NCI-H82 treated with DMSO at 0.1 percent for 48 hours (cell line): ENCODE measurements around the gene PTK7.

Source experiments
- DNase-seq: peaks from one replicate; lab custom pipeline; 2025; ENCODE audit not compliant: unreplicated experiment; lab: John Stamatoyannopoulos, UW

Gene PTK7

DNA sequence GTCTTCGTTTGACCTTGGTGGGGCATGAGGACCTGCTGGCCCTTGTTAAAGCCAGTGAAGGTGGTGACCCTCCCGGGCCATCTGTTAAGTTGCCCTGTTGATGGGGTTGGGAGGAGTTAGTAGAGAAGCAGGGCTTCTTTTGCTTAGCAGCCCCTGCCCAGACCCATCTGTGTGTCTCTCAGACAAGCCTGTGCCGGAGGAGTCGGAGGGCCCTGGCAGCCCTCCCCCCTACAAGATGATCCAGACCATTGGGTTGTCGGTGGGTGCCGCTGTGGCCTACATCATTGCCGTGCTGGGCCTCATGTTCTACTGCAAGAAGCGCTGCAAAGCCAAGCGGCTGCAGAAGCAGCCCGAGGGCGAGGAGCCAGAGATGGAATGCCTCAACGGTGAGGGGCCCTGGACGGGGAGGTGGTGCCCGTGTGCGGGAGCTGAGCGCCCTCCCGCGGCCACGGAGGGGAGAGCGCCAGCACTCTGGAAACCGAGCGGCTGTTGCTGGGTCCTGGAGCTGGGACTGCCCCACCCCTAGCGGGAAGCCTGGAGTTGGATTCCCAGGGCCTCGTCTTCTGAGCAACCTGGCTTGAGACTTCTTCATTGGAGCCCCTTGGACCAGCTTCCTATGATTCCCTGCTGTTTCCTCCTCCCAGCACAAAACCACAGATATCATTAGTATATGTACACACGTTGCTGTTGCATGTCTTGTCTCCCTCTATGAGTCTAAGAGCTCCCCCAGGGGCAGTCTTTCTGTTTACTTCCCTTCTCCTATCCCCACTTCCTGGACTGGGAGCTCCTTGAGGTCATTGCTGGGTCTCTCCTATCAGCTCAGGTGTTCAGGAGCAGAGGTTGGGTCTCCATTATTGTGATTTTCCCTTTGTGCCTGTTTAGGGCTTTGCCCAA is 67.4 kb downstream of the PTK7 start:
- DNase-seq, result peak; percentile 75

DNA sequence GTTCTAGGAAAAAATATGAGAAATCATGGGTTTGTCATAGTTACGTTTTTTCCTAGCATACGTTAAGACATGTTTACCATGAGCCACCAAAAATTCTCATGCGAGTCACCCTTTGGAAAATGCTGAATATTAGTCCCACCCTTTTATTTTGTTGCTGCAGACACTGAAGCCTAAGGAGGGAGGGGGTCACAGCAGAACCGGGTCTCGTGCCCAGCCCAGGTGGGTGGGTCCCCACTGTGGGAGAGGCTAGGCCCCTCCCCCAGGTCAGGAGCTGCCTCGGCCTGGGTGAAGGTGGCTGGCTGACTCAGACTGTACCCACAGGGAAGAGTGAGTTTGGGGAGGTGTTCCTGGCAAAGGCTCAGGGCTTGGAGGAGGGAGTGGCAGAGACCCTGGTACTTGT is 68.8 kb downstream of the PTK7 start:
- no peak for DNase-seq

GRCh38 chr6:43146261-43146660 is 70.1 kb downstream of the PTK7 start:
- DNase-seq, result no peak

DNA sequence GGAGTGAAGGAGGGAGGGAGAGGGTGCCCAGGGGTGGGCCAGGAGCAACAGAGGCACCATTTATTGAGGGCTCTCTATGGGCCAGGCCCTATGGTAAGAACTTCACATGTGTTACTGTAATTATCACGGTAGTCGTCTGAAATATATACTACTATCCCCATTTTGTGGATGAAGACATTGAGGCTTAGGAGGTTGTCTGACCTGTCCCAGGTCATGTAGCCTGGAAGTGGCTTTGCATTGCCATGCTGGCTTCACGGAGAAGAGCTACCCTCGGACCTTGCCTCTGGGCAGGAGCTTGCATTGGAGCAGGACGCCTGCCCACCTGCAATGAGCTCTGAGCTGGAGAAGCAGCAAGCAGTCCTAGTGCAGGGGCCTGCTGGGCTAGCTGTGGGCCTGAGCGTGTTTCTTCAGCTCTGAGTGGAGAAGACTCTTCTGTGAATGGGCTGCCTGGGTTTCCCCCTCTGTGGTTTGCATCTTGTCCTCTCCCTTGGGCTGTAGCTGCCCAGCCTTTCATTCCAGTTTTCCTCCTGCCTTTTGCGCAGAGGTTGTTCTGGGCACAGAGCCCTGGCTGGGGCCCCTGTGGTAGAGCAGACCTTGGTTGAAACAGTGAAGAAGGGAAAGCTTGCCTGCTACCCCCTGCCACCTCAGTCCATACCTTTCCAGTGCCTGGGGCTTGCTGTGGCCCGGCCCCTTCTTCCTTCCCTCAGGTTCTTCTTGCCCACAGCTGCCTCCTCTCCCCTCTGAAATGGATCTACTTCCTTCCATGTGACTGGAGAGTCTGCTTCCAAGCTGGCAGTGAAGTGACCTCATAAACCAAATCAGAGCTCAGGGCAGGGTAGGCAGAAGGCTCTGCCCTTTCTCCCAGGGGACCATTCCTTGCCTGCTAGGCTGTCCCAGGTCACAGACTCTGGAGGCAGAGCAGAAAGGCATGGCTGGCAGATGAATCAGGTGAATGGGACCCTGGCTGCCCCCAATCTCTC is 70.9 kb downstream of the PTK7 start:
- no peak for DNase-seq

GRCh38 chr6:43147691-43148477 is 71.8 kb downstream of the PTK7 start:
- DNase-seq, result no peak

- peak; percentile 43 for DNase-seq
These were observed 73.2 kb downstream of the PTK7 start for GRCh38 chr6:43149265-43149664.

GRCh38 chr6:43150051-43150751 is 74.1 kb downstream of the PTK7 start:
- DNase-seq, result no peak

- DNase-seq, result no peak
These were observed 83.5 kb downstream of the PTK7 start for GRCh38 chr6:43159599-43159998.

DNA sequence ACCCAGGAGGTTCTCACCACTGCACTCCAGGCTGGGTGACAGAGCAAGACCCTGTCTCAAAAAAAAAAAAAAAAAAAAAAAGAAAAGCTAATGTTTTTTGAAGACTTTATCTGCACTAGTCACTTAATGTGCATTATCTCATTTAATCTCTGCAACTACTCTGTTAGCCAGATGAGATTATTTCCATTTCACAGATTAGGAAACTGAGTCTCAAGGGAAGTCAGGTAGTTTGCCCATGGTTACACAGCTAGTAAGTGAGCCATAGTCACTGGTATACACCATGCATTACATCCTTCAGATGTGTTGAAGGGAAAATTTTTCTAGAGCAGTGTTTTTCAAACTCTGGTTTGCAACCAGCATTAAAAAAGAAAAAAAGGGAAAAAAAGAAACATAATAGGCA is 87.8 kb downstream of the PTK7 start:
- DNase-seq, result no peak

- no peak for DNase-seq
These were observed 94.4 kb downstream of the PTK7 start for GRCh38 chr6:43170417-43170930.

DNA sequence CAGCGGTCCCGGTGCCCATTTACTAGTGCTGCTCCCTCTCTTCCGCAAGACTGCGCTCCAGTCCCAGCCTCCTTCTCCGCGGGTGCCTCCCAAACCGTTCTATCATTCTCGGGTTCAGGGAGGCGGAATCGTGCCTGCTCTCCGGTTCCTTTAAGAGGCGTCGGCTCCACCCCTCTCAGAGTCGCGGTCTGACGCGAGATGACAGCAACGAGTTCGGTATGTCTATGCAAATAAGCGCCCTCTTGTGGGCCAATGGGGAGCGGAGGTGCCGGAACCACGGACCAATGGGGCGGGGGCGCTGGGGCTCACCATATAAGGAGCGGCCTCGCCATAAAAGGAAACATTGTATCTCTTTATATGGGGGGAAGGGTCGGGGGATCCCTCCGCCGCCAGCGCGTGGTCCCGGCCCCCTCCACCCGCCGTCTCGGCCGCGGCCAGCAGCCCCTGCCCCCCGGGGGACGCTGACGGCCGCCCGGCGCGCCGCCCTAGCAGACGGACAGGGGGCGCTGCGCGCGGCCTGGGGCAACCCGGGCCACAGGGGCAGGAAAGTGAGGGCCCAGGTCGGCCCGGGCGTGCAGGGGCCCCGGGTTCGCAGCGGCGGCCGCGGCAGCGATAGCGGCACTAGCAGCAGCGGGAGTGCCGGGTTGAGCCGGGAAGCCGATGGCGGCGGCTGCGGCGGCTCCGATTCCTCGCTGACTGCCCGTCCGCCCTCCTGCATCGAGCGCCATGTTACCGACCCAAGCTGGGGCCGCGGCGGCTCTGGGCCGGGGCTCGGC is 95.0 kb downstream of the PTK7 start, which contains the start of gene SRF:
Gene SRF (plus strand): TSS at position 339 of the 776 bp plus-strand sequence. CDS start 388 bp downstream, at position 727.
- peak; percentile 99 for DNase-seq

- no peak for DNase-seq
These were observed 95.6 kb downstream of the PTK7 start for GRCh38 chr6:43171707-43172103.

DNA sequence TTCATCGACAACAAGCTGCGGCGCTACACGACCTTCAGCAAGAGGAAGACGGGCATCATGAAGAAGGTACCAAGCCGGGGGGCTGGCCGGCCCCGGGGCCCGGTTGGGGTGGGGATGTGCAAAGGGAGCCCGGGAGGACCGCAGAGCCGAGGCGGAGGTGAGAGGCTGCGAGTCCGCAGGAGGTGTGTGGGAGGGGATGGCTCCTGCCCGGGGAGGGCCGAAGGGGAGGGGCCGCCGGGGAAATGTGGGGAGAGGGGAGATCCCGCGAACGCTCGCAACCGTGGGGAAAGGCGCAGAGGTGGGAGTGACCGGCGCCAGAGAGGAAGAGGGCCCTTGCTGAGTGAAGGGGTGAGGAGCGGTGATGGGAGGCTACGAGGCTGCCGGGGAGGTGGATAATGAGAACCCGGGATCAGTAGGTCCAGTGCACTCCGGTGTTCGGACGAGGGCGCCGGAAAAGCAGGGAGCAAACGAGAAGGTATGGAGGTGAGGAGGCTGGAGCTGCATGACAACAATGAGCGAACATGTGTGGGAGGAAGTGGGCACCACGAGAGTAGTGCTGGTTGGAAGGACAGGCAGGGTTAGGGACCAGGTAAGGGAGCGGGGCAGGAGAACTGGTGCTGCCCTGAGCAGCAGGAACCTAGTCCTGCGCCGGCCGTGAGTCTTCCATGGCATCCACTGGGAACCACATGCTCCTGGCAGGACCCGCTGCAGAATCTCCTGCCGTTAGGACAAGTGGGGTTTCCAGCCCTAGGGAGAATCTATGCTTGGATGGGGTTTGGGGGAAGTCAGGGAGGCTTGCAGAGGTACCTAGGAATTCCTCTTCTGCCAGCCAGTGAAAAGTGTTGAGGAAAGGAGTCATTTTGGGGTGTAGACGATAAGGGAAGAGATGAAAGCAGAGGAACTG is 96.2 kb downstream of the PTK7 start:
- no peak for DNase-seq

DNA sequence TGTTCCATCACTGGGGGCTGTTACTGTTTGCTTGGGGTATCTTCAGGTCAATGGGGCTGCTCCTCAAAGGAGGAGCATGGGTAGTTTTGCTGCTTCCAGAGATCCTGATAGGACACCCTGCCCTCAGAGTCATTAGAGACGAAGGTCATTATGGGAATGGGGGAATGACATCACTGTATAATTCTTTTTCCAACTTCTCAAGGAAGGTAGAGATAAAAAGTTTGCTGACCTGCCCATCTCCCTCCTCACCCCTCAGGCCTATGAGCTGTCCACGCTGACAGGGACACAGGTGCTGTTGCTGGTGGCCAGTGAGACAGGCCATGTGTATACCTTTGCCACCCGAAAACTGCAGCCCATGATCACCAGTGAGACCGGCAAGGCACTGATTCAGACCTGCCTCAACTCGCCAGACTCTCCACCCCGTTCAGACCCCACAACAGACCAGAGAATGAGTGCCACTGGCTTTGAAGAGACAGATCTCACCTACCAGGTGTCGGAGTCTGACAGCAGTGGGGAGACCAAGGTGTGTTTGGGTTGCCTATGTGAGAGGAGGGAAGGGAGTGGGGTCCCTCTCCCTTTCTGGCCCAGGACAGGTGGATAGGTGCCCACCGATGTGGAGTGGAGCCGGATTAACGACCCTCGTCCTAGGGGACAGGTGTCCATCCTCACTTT is 97.6 kb downstream of the PTK7 start:
- DNase-seq, result no peak

- DNase-seq, result peak; percentile 96
These were observed 98.4 kb downstream of the PTK7 start for GRCh38 chr6:43174263-43175112.

DNA sequence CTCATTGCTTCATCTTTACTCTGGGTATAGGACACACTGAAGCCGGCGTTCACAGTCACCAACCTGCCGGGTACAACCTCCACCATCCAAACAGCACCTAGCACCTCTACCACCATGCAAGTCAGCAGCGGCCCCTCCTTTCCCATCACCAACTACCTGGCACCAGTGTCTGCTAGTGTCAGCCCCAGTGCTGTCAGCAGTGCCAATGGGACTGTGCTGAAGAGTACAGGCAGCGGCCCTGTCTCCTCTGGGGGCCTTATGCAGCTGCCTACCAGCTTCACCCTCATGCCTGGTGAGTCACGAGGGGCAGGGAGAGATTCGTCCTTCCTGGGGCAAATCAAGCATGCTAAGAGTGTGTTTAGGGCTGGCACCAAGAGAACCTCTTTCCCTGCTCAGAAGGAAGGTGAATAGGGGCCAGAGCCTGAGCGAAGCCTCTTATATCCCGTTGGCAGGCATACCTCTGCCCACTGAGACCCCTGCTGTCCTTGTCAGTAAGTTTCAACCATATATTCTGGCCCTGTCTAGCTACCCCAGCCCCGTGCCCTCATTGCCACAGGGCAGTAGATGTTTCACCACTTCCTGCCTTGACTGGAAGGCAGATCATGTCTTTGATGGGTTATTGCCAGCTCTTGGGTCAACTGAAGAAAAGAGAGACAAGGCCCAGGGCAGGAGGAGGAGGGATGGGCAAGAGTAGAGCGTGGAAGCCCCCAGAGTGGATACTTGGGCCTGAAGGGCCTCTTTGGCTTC is 99.7 kb downstream of the PTK7 start:
- no peak for DNase-seq
